B cell (primary cell): ENCODE measurements around the gene ZNF638. TPM values are rescaled to one million over a fixed set of nuclear protein-coding genes. Genes with fewer than 3 reads are reported as not detected.

ENCODE experiments used
- ATAC-seq: fragments of 200-7000 bp; cut with Tn5 transposase; one replicate; pipeline ENCODE4 v1.10.0; 2021; ENCODE audit warnings: low read depth, mild to moderate bottlenecking, moderate number of reproducible peaks, moderate library complexity
- CTCF ChIA-PET: fragments of 350-600 bp; sonication (Branson Sonifier 250); formaldehyde crosslinking; loops from one replicate; lab custom pipeline; 2021; ENCODE audit warnings: antibody characterized with exemption, inconsistent platforms; lab: Charles Lee
- POLR2A ChIA-PET: fragments of 350-600 bp; sonication (Branson Sonifier 250); formaldehyde crosslinking; loops from one replicate; lab custom pipeline; 2021; ENCODE audit warnings: antibody characterized with exemption; lab: Charles Lee
- DNase-seq: peaks from one replicate; pipeline ENCODE4 v3.0.0; 2013
- H2AFZ ChIP-seq: 2 replicates; pipeline ENCODE4 v1.6.1; 2012; ENCODE audit warnings: mild to moderate bottlenecking, low read depth, low read length; ENCODE audit not compliant: insufficient read depth, poor library complexity, severe bottlenecking
- H3K27ac ChIP-seq, 2 donors: 1 replicate in 1 of 2; 2 replicates in 1 of 2; pipeline ENCODE4 v1.5.1; 2012 to 2013; ENCODE audit warnings: low read length in 2 of 2, mild to moderate bottlenecking in 2 of 2, moderate library complexity in 1 of 2
- H3K27me3 ChIP-seq, 4 experiments: fragments of 200-600 bp in 1 of 4; sonication (generic) in 1 of 4; replicated peaks in 1 of 4; 1 replicate in 2 of 4; 2 replicates in 2 of 4; pipeline versions ENCODE4 v1.6.1 to v1.7.0; 2013 to 2016; ENCODE audit warnings: low read length in 3 of 4, mild to moderate bottlenecking in 2 of 4, mixed read lengths in 1 of 4, moderate library complexity in 1 of 4; ENCODE audit not compliant: insufficient read depth in 4 of 4, control insufficient read depth in 3 of 4; ENCODE audit errors: control extremely low read depth in 1 of 4
- H3K36me3 ChIP-seq, 2 experiments: replicated peaks in 1 of 2; 1 replicate in 1 of 2; 2 replicates in 1 of 2; pipeline versions ENCODE4 v1.6.1 to v1.7.1; 2013; ENCODE audit warnings: low read length in 1 of 2; ENCODE audit not compliant: insufficient read depth in 2 of 2, control insufficient read depth in 1 of 2; ENCODE audit errors: control extremely low read depth in 1 of 2, extremely low read depth in 1 of 2
- H3K4me1 ChIP-seq, 2 donors: fragments of 200-600 bp in 1 of 2; sonication (generic) in 1 of 2; 1 replicate in 1 of 2; 2 replicates in 1 of 2; pipeline versions ENCODE4 v1.5.1 to v1.6.1; 2013 to 2017; ENCODE audit warnings: low read length in 2 of 2; ENCODE audit not compliant: control insufficient read depth in 2 of 2, insufficient read depth in 2 of 2
- H3K4me2 ChIP-seq: replicated peaks from 2 replicates; pipeline ENCODE3; 2012; ENCODE audit warnings: mild to moderate bottlenecking, low read depth, low read length; ENCODE audit not compliant: poor library complexity, severe bottlenecking
- H3K4me3 ChIP-seq, 5 experiments: fragments of 200-600 bp in 1 of 5; sonication (generic) in 1 of 5; 1 replicate in 3 of 5; 2 replicates in 2 of 5; pipeline versions ENCODE4 v1.5.1 to v1.7.0; 2011 to 2016; ENCODE audit warnings: low read length in 4 of 5, mild to moderate bottlenecking in 4 of 5, low read depth in 2 of 5, control low read depth in 1 of 5, moderate library complexity in 1 of 5; ENCODE audit not compliant: insufficient read depth in 1 of 5; ENCODE audit errors: control extremely low read depth in 1 of 5, extremely low read depth in 1 of 5
- H3K79me2 ChIP-seq: fragments of 200-600 bp; sonication (generic); one replicate; pipeline ENCODE4 v1.6.0; 2016; ENCODE audit warnings: low read length; ENCODE audit not compliant: control insufficient read depth, insufficient read depth
- H3K9ac ChIP-seq: fragments of 200-600 bp; sonication (generic); 2 replicates; pipeline ENCODE4 v1.6.1; 2017; ENCODE audit warnings: mild to moderate bottlenecking, low read length, moderate library complexity
- H3K9me3 ChIP-seq, 3 donors: one replicate each; pipeline versions ENCODE4 v1.6.1 to v1.7.1; 2013; ENCODE audit warnings: low read length in 2 of 3; ENCODE audit not compliant: control insufficient read depth in 2 of 3, insufficient read depth in 1 of 3; ENCODE audit errors: control extremely low read depth in 1 of 3
- H4K20me1 ChIP-seq: 2 replicates; pipeline ENCODE4 v1.6.0; 2012; ENCODE audit warnings: mild to moderate bottlenecking, low read length; ENCODE audit not compliant: insufficient read depth, control insufficient read depth, poor library complexity, severe bottlenecking
- H3K27ac Mint-ChIP-seq: one replicate; pipeline ENCODE4 v1.8.0; 2021; ENCODE audit warnings: mixed read lengths
- H3K27me3 Mint-ChIP-seq: one replicate; pipeline ENCODE4 v1.8.0; 2021; ENCODE audit warnings: mixed read lengths
- H3K4me1 Mint-ChIP-seq: one replicate; pipeline ENCODE4 v1.8.0; 2021; ENCODE audit warnings: mixed read lengths
- H3K4me3 Mint-ChIP-seq: one replicate; pipeline ENCODE4 v1.8.0; 2021; ENCODE audit warnings: mixed read lengths
- H3K9me3 Mint-ChIP-seq: one replicate; pipeline ENCODE4 v1.8.0; 2022; ENCODE audit warnings: mixed read lengths; ENCODE audit not compliant: insufficient read depth
- EZH2 ChIP-seq: IDR thresholded peaks from 2 replicates; pipeline ENCODE4 v1.6.1; 2012; ENCODE audit warnings: borderline replicate concordance, low read depth, mild to moderate bottlenecking, moderate library complexity, low read length; ENCODE audit not compliant: insufficient read depth, poor library complexity, severe bottlenecking
- WGBS: methylation state at CpG from one replicate; pipeline ENCODE4 v1.1.5; 2013; ENCODE audit warnings: missing lambda C conversion rate; ENCODE audit not compliant: insufficient coverage; 5-methylcytosine and 5-hydroxymethylcytosine counted together
- intact Hi-C: fragments of 100-400 bp; cut with micrococcal nuclease; formaldehyde crosslinking; loops from one replicate; pipeline ENCODE4 v1.10.0; 2022
- polyA plus RNA-seq: library from polyadenylated mRNA; depleted of rRNA; stranded (reverse); fragments of >200 nt; gene quantifications from 2 replicates; pipeline ENCODE4 v1.2.3, GENCODE V29; 2012
- total RNA-seq, 2 donors: library from RNA; stranded (reverse); fragments of 120-200 nt in 1 of 2; gene quantifications; 1 replicate in 1 of 2; 2 replicates in 1 of 2; pipeline versions ENCODE4 v1.2.3 to v1.2.4, GENCODE V29; 2013 to 2022
- TF ChIP-seq, protein P1 (sequence below): fragments of 200-600 bp; IDR thresholded peaks from one replicate; pipeline ENCODE4 v1.8.0; 2022; ENCODE audit warnings: antibody characterized with exemption, mild to moderate bottlenecking

Gene ZNF638
- total and polyA plus RNA-seq, 2 donors (not counting 1 experiment from before 2014, with no cell fraction given) = 60.1 to 221 TPM

- Mint-ChIP-seq H3K27ac (no peak overlapping the region), H3K4me3 (no peak overlapping the region), H3K9me3 (no peaks in the 10 kb centered on the region), H3K27me3 (no peaks in the 10 kb centered on the region), H3K4me1 (peaks cover 63% of the 10 kb centered on the region)
- CTCF ChIA-PET = no interaction called here
- no peak overlapping the region for H2AFZ ChIP-seq
- no peak overlapping the region for H3K27ac ChIP-seq
- H3K4me2 ChIP-seq = no peak overlapping the region
- no peak for ATAC-seq
- POLR2A ChIA-PET = no interaction called here
- no peak overlapping the region for H3K9ac ChIP-seq
- peaks cover 17 to 23% of the 10 kb centered on the region in 2 donors for H3K4me1 ChIP-seq
- peaks cover 0 to 13% of the 10 kb centered on the region in 2 experiments for H3K36me3 ChIP-seq
- no peak overlapping the region for H3K4me3 ChIP-seq
- H4K20me1 ChIP-seq = peaks cover 65% of the 10 kb centered on the region
- TF ChIP-seq EZH2 = no peak
- TF ChIP-seq, protein P1, sequence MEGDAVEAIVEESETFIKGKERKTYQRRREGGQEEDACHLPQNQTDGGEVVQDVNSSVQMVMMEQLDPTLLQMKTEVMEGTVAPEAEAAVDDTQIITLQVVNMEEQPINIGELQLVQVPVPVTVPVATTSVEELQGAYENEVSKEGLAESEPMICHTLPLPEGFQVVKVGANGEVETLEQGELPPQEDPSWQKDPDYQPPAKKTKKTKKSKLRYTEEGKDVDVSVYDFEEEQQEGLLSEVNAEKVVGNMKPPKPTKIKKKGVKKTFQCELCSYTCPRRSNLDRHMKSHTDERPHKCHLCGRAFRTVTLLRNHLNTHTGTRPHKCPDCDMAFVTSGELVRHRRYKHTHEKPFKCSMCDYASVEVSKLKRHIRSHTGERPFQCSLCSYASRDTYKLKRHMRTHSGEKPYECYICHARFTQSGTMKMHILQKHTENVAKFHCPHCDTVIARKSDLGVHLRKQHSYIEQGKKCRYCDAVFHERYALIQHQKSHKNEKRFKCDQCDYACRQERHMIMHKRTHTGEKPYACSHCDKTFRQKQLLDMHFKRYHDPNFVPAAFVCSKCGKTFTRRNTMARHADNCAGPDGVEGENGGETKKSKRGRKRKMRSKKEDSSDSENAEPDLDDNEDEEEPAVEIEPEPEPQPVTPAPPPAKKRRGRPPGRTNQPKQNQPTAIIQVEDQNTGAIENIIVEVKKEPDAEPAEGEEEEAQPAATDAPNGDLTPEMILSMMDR = no peak
- no peaks in the 10 kb centered on the region for H3K27me3 ChIP-seq
- no peak for DNase-seq
- H3K79me2 ChIP-seq = peaks cover 100% of the 10 kb centered on the region
- no CpG with 5 or more reads among the region's 2 CpGs for WGBS
- intact Hi-C loops = loop anchor here (5.0 kb wide), 1 partner anchor 35 kb away; no protein-coding TSS in a partner anchor
- no peaks in the 10 kb centered on the region for H3K9me3 ChIP-seq
Measured at GRCh38 chr2:71337776-71338175, 6.2 kb downstream of the ZNF638 start.

GRCh38 chr2:71339685-71340084 is 8.1 kb downstream of the ZNF638 start:
- CTCF ChIA-PET = no interaction called here
- TF ChIP-seq, protein P1 = no peak
- no peak for TF ChIP-seq EZH2
- Histone ChIP-seq H2AFZ (no peak overlapping the region), H3K27ac (no peak overlapping the region), H3K36me3 (peaks cover 2 to 16% of the 10 kb centered on the region in 2 experiments), H3K9me3 (no peaks in the 10 kb centered on the region), H3K9ac (no peak overlapping the region), H3K4me3 (no peak overlapping the region), H3K4me2 (no peak overlapping the region), H3K4me1 (peaks cover 7 to 13% of the 10 kb centered on the region in 2 donors), H3K27me3 (no peaks in the 10 kb centered on the region), H3K79me2 (peaks cover 98% of the 10 kb centered on the region), H4K20me1 (peaks cover 69% of the 10 kb centered on the region)
- intact Hi-C loops = loop anchor here (5.0 kb wide), 1 partner anchor 33 kb away; no protein-coding TSS in a partner anchor
- Mint-ChIP-seq H3K27ac (no peak overlapping the region), H3K9me3 (no peaks in the 10 kb centered on the region), H3K4me1 (peaks cover 62% of the 10 kb centered on the region), H3K27me3 (no peaks in the 10 kb centered on the region), H3K4me3 (no peak overlapping the region)
- no CpG with 5 or more reads among the region's 2 CpGs for WGBS
- POLR2A ChIA-PET = no interaction called here
- DNase-seq (no peak), ATAC-seq (no peak)
